Hematopoietic multipotent progenitor cell treated with erythropoietin and hydrocortisone succinate and interleukin-3 and kit ligand, for 17 days (in vitro differentiated cells): ENCODE measurements around the gene C1R.
A peak's percentile ranks its signal among the peaks of the same experiment; 100 is the strongest.
"Not testable (repeated sequence)": the region's sequence is repeated elsewhere in the genome, so short reads cannot be mapped to it uniquely, and the experiment has no call there.

Experiments used
- DNase-seq: peaks from one replicate; pipeline ENCODE4 v3.0.0-alpha.2; 2015; ENCODE audit warnings: low spot score

C1R gene

GRCh38 chr12:7120166-7120565 is 27.9 kb upstream of the C1R start:
- DNase-seq, result no peak

- DNase-seq, result no peak
Measured at GRCh38 chr12:7118881-7119280, 26.6 kb upstream of the C1R start.

GRCh38 chr12:7117670-7118069 is 25.4 kb upstream of the C1R start:
- DNase-seq, result no peak

GRCh38 chr12:7116916-7117315 is 24.7 kb upstream of the C1R start:
- DNase-seq, result no peak

GRCh38 chr12:7116196-7116595 is 24.0 kb upstream of the C1R start:
- DNase-seq, result no peak

GRCh38 chr12:7114851-7115250 is 22.6 kb upstream of the C1R start:
- DNase-seq, result no peak

GRCh38 chr12:7114008-7114407 is 21.8 kb upstream of the C1R start:
- DNase-seq, result no peak

- DNase-seq, result peak; percentile 63
Measured at GRCh38 chr12:7113389-7113871, 21.2 kb upstream of the C1R start.

GRCh38 chr12:7112041-7112440 is 19.8 kb upstream of the C1R start:
- no peak for DNase-seq

GRCh38 chr12:7110661-7111060 is 18.4 kb upstream of the C1R start:
- DNase-seq, result no peak

GRCh38 chr12:7109572-7109920 is 17.3 kb upstream of the C1R start:
- no peak for DNase-seq

GRCh38 chr12:7108796-7109571 is 16.7 kb upstream of the C1R start, which contains the start of gene C1RL:
TSS of gene C1RL (minus strand) at chr12:7109214. CDS start at chr12:7109180, 34 bp downstream.
- DNase-seq, result peak; percentile 77

GRCh38 chr12:7108003-7108795 is 16.0 kb upstream of the C1R start:
- DNase-seq, result peak; percentile 15

GRCh38 chr12:7107636-7108002 is 15.4 kb upstream of the C1R start:
- no peak for DNase-seq

GRCh38 chr12:7107181-7107580 is 14.9 kb upstream of the C1R start:
- not testable (repeated sequence) for DNase-seq

GRCh38 chr12:7106082-7106481 is 13.8 kb upstream of the C1R start:
- DNase-seq, result no peak

- DNase-seq, result no peak
Measured at GRCh38 chr12:7103837-7104584, 11.8 kb upstream of the C1R start.

- no peak for DNase-seq
Measured at GRCh38 chr12:7102582-7102981, 10.3 kb upstream of the C1R start.

- DNase-seq, result no peak
Measured at GRCh38 chr12:7101694-7102131, 9.5 kb upstream of the C1R start.

GRCh38 chr12:7101047-7101693 is 8.9 kb upstream of the C1R start:
- DNase-seq, result no peak

- DNase-seq, result no peak
Measured at GRCh38 chr12:7100239-7100638, 8.0 kb upstream of the C1R start.
